Neural cell (in vitro differentiated cells): ENCODE measurements around the gene FAN1. TPM values are rescaled to one million over a fixed set of nuclear protein-coding genes. Genes with fewer than 3 reads are reported as not detected.
A peak's percentile ranks its signal among the peaks of the same experiment; 100 is the strongest.

Source experiments
- H2AFZ ChIP-seq: fragments of 200-600, 300-800 bp; sonication (generic), shearing (Covaris generic); 2 replicates; pipeline ENCODE4 v1.6.0; 2014; ENCODE audit warnings: low read depth, mild to moderate bottlenecking, antibody characterized with exemption, low read length, moderate library complexity
- H3F3A ChIP-seq: fragments of 200-600 bp; shearing (Covaris generic); 2 replicates; pipeline ENCODE4 v1.6.1; 2016; ENCODE audit warnings: mild to moderate bottlenecking, moderate library complexity, mixed read lengths, antibody characterized with exemption, low read length; ENCODE audit not compliant: insufficient read depth, poor library complexity, severe bottlenecking
- H3K27ac ChIP-seq: fragments of 200-600, 300-800 bp; sonication (generic), shearing (Covaris generic); 2 replicates; pipeline ENCODE4 v1.5.1; 2014; ENCODE audit warnings: mild to moderate bottlenecking, low read length, moderate library complexity
- H3K27me3 ChIP-seq: fragments of 300-800, 200-600 bp; sonication (generic), shearing (Covaris generic); 2 replicates; pipeline ENCODE4 v1.6.0; 2014; ENCODE audit warnings: mild to moderate bottlenecking, low read depth, low read length, moderate library complexity; ENCODE audit not compliant: insufficient read depth
- H3K36me3 ChIP-seq: fragments of 300-800, 200-600 bp; sonication (generic), shearing (Covaris generic); 2 replicates; pipeline ENCODE4 v1.5.1; 2014; ENCODE audit warnings: mild to moderate bottlenecking, antibody characterized with exemption, low read length, moderate library complexity; ENCODE audit not compliant: insufficient read depth
- H3K4me2 ChIP-seq: fragments of 300-800, 200-600 bp; sonication (generic), shearing (Covaris generic); 2 replicates; pipeline ENCODE4 v1.6.0; 2014; ENCODE audit warnings: mild to moderate bottlenecking, low read length
- H3K4me3 ChIP-seq: fragments of 300-800, 200-600 bp; sonication (generic), shearing (Covaris generic); 2 replicates; pipeline ENCODE4 v1.5.1; 2014; ENCODE audit warnings: mild to moderate bottlenecking, low read length, moderate library complexity
- H3K79me2 ChIP-seq: fragments of 200-600 bp; shearing (Covaris generic); replicated peaks from 2 replicates; pipeline ENCODE4 v1.6.0; 2014; ENCODE audit warnings: mild to moderate bottlenecking, low read length, moderate library complexity; ENCODE audit not compliant: insufficient read depth
- H3K9ac ChIP-seq: fragments of 300-800, 200-600 bp; sonication (generic), shearing (Covaris generic); 2 replicates; pipeline ENCODE4 v1.6.1; 2016; ENCODE audit warnings: mild to moderate bottlenecking, low read length, mixed read lengths
- H3K9me2 ChIP-seq: fragments of 200-600 bp; shearing (Covaris generic); 2 replicates; pipeline ENCODE4 v1.6.1; 2016; ENCODE audit warnings: mild to moderate bottlenecking, low read length, mixed read lengths; ENCODE audit not compliant: insufficient read depth
- H3K9me3 ChIP-seq: fragments of 200-600, 300-800 bp; sonication (generic), shearing (Covaris generic); 2 replicates; pipeline ENCODE4 v1.6.1; 2016; ENCODE audit warnings: mild to moderate bottlenecking, mixed run types, low read length, moderate library complexity, mixed read lengths
- H4K20me1 ChIP-seq: fragments of 200-600 bp; shearing (Covaris generic); 2 replicates; pipeline ENCODE4 v1.6.1; 2016; ENCODE audit warnings: mild to moderate bottlenecking, mixed run types; ENCODE audit not compliant: insufficient read depth
- CTCF ChIP-seq: fragments of 450-650 bp; IDR thresholded peaks from 2 replicates; pipeline ENCODE4 v1.5.1; 2014; ENCODE audit warnings: antibody characterized with exemption, mild to moderate bottlenecking, moderate library complexity; ENCODE audit not compliant: poor library complexity, severe bottlenecking
- EP300 ChIP-seq: fragments of 450-650 bp; conservative IDR thresholded peaks from 2 replicates; pipeline ENCODE4 v1.6.1; 2014; ENCODE audit warnings: antibody characterized with exemption, mild to moderate bottlenecking, moderate library complexity; ENCODE audit not compliant: poor library complexity, severe bottlenecking
- EZH2 ChIP-seq: fragments of 200-600, 300-800 bp; shearing (Covaris generic), sonication (generic); IDR thresholded peaks from 2 replicates; pipeline ENCODE4 v1.6.1; 2014; ENCODE audit warnings: antibody characterized with exemption, low read length, borderline replicate concordance, mild to moderate bottlenecking; ENCODE audit not compliant: insufficient read depth, poor library complexity, severe bottlenecking
- MXI1 ChIP-seq: fragments of 450-650 bp; conservative IDR thresholded peaks from 2 replicates; pipeline ENCODE4 v1.6.1; 2014; ENCODE audit warnings: antibody characterized with exemption, mild to moderate bottlenecking; ENCODE audit not compliant: poor library complexity, severe bottlenecking
- POLR2AphosphoS5 ChIP-seq: IDR thresholded peaks from 2 replicates; pipeline ENCODE4 v1.6.1; 2012
- RAD21 ChIP-seq: fragments of 450-650 bp; conservative IDR thresholded peaks from 2 replicates; pipeline ENCODE4 v1.6.1; 2014; ENCODE audit warnings: antibody characterized with exemption, mild to moderate bottlenecking, moderate library complexity
- REST ChIP-seq: IDR thresholded peaks from 2 replicates; pipeline ENCODE4 v1.6.1; 2012; ENCODE audit warnings: borderline replicate concordance
- SMC3 ChIP-seq: fragments of 450-650 bp; conservative IDR thresholded peaks from 2 replicates; pipeline ENCODE4 v1.6.1; 2014; ENCODE audit warnings: antibody characterized with exemption, mild to moderate bottlenecking, moderate library complexity; ENCODE audit not compliant: poor library complexity
- TAF1 ChIP-seq: IDR thresholded peaks from 2 replicates; pipeline ENCODE4 v1.6.1; 2012; ENCODE audit warnings: low read depth
- polyA plus RNA-seq: library from polyadenylated mRNA; depleted of rRNA; stranded (reverse); fragments of >200 nt; gene quantifications from 2 replicates; pipeline ENCODE4 v1.2.3, GENCODE V29; 2014

FAN1 gene
- polyA plus RNA-seq, 1 donor from 2014 or later = 38.5 TPM

- Histone ChIP-seq H4K20me1 (no peaks in the 10 kb centered on the region), H3K9me2 (no peaks in the 10 kb centered on the region), H3K27me3 (no peaks in the 10 kb centered on the region), H3K36me3 (no peaks in the 10 kb centered on the region), H2AFZ (no peak overlapping the region), H3K9ac (peak overlapping the region; percentile 81), H3K9me3 (no peaks in the 10 kb centered on the region), H3K4me2 (peak overlapping the region; percentile 91), H3K79me2 (no peaks in the 10 kb centered on the region), H3K27ac (no peak overlapping the region), H3K4me3 (peak overlapping the region; percentile 82), H3F3A (no peaks in the 10 kb centered on the region)
- TF ChIP-seq EP300 = no peak
- TF ChIP-seq TAF1 = no peak
- no peak for TF ChIP-seq EZH2
- TF ChIP-seq MXI1 = no peak
Measured at GRCh38 chr15:30904812-30905211, 1.1 kb downstream of the FAN1 start.

DNA sequence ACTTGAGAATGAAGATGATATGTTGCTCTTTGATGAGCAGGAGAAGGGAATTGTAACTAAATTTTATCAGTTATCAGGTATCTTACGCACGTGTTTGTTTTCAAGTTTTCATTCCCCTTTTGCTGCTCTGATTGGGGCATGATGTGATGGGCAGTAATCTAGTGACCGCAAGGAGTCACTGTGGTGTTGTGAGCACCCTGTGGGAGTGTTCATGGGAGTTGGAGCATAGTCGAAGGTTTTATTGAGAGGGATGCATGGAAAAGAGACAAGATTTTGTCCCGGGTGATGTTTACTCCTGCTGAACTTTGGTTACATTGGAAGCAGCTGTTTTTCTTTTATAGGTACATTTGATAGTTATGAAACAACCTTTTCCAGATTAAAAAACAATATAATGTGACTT lies 2.1 kb downstream of the FAN1 start:
- Histone ChIP-seq H3K4me2 (no peak overlapping the region), H3K9ac (no peak overlapping the region), H3K36me3 (no peaks in the 10 kb centered on the region), H3F3A (no peaks in the 10 kb centered on the region), H2AFZ (no peak overlapping the region), H4K20me1 (no peaks in the 10 kb centered on the region), H3K9me3 (no peaks in the 10 kb centered on the region), H3K27ac (no peak overlapping the region), H3K9me2 (no peaks in the 10 kb centered on the region), H3K79me2 (no peaks in the 10 kb centered on the region), H3K4me3 (no peak overlapping the region), H3K27me3 (no peaks in the 10 kb centered on the region)
- TF ChIP-seq EZH2 (no peak), SMC3 (no peak), REST (no peak), TAF1 (no peak), POLR2AphosphoS5 (no peak), RAD21 (no peak), EP300 (no peak), CTCF (no peak), MXI1 (no peak)

GRCh38 chr15:30906366-30906765 lies 2.7 kb downstream of the FAN1 start:
- H3K79me2 ChIP-seq = no peaks in the 10 kb centered on the region
- H3K9ac ChIP-seq = no peak overlapping the region
- no peak for TF ChIP-seq REST
- TF ChIP-seq CTCF = no peak
- TF ChIP-seq TAF1 = no peak
- no peak for TF ChIP-seq EP300
- TF ChIP-seq EZH2 = no peak
- TF ChIP-seq MXI1 = no peak
- TF ChIP-seq SMC3 = no peak
- no peak for TF ChIP-seq RAD21
- no peak for TF ChIP-seq POLR2AphosphoS5
- no peak overlapping the region for H2AFZ ChIP-seq
- H3K9me3 ChIP-seq = no peaks in the 10 kb centered on the region
- no peaks in the 10 kb centered on the region for H3K36me3 ChIP-seq
- H3K4me2 ChIP-seq = no peak overlapping the region
- H3K9me2 ChIP-seq = no peaks in the 10 kb centered on the region
- no peaks in the 10 kb centered on the region for H3K27me3 ChIP-seq
- H3F3A ChIP-seq = no peaks in the 10 kb centered on the region
- H4K20me1 ChIP-seq = no peaks in the 10 kb centered on the region
- no peak overlapping the region for H3K27ac ChIP-seq
- no peak overlapping the region for H3K4me3 ChIP-seq
